Erythroblast (primary cell): Measurements from ENCODE around the gene EFNA4.

Source experiments
- GATA1 ChIP-seq: IDR thresholded peaks from 2 replicates; pipeline ENCODE4 v1.6.1; 2011; ENCODE audit warnings: low read depth, mild to moderate bottlenecking, control low read depth, low read length, moderate library complexity
- POLR2A ChIP-seq: IDR thresholded peaks from 2 replicates; pipeline ENCODE4 v1.6.1; 2011; ENCODE audit warnings: mild to moderate bottlenecking, low read length

DNA sequence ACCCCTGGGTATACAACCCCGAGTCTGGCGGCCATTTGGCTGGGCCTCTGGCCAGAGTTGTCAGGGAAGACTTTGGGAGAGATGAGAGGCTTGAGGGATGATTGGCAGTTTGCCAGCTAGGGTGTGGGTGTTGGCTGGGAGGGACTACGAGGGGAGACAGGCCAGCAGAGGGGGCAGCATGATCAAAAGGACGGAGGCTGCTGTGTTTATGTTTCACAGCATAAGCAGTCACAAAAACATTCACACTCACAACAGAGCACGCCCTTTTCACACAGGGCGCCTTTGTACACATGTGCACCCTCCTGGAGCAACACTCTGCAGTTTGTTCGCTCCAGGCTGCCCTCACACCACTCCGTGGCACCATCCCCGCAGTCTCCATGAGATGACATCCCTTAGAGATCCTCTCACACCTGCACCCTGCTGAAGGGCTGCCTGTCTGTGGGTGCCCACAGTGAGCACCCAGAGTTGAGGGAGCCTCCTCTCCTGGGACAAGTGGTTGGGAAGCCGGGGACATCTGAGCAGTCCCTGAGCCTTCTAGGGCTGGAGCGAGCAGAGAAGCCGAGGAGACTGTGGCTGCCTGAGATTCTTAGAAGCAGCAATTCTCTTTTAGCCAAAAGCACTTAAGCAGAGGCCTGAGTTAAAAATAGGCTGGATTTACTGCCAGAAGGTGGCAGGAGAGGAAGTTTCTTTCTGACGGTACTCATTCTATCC is 30.5 kb downstream of the EFNA4 start:
- no peak for TF ChIP-seq POLR2A
- TF ChIP-seq GATA1: no peak
